Sigmoid colon (tissue), 4 donors: ENCODE data around the gene ARSG.

Source experiments
- CTCF ChIP-seq, 4 experiments: fragments of 450-650 bp in 3 of 4; fragments of 200-600 bp in 1 of 4; IDR thresholded peaks; one replicate each; pipeline ENCODE4 v1.5.1; 2016 to 2019; ENCODE audit warnings: antibody characterized with exemption in 4 of 4, mild to moderate bottlenecking in 3 of 4, moderate library complexity in 2 of 4
- POLR2A ChIP-seq, 2 donors: fragments of 450-650 bp; IDR thresholded peaks; one replicate each; pipeline ENCODE4 v1.6.1; 2016; ENCODE audit warnings: antibody characterized with exemption in 2 of 2, mild to moderate bottlenecking in 2 of 2, moderate library complexity in 2 of 2
- POLR2AphosphoS5 ChIP-seq, 4 donors: sonication (generic); formaldehyde crosslinking; IDR thresholded peaks; one replicate each; pipeline ENCODE4 v1.6.1; 2017; ENCODE audit warnings: antibody characterized with exemption in 4 of 4

GRCh38 chr17:68457168-68457538 is 165.9 kb downstream of the ARSG start, which contains the start of gene WIPI1:
- TF ChIP-seq CTCF (IDR thresholded peaks at IDR 0.05) (no peak), POLR2AphosphoS5 (IDR thresholded peaks at IDR 0.05) (peak in 2 of 4 donors; percentile 37 to 60), POLR2A (IDR thresholded peaks at IDR 0.05) (peak; percentile 30 to 42)
